Rectal smooth muscle tissue (tissue), 1 donor: ENCODE results near the gene CHAF1A.

Experiments used
- H3K27ac ChIP-seq: one replicate; pipeline ENCODE4 v1.7.0; 2013; ENCODE audit warnings: low read depth, low read length, inconsistent platforms
- H3K27me3 ChIP-seq: one replicate; pipeline ENCODE4 v1.7.0; 2013; ENCODE audit warnings: low read length; ENCODE audit not compliant: control insufficient read depth, insufficient read depth
- H3K36me3 ChIP-seq: one replicate; pipeline ENCODE4 v1.7.0; 2013; ENCODE audit warnings: low read length; ENCODE audit not compliant: control insufficient read depth, insufficient read depth
- H3K4me1 ChIP-seq: one replicate; pipeline ENCODE4 v1.7.0; 2013; ENCODE audit warnings: low read length; ENCODE audit not compliant: control insufficient read depth, insufficient read depth
- H3K4me3 ChIP-seq: one replicate; pipeline ENCODE4 v1.7.0; 2013; ENCODE audit warnings: low read length
- H3K9ac ChIP-seq: one replicate; pipeline ENCODE4 v1.7.0; 2013; ENCODE audit warnings: low read length

Gene CHAF1A

DNA sequence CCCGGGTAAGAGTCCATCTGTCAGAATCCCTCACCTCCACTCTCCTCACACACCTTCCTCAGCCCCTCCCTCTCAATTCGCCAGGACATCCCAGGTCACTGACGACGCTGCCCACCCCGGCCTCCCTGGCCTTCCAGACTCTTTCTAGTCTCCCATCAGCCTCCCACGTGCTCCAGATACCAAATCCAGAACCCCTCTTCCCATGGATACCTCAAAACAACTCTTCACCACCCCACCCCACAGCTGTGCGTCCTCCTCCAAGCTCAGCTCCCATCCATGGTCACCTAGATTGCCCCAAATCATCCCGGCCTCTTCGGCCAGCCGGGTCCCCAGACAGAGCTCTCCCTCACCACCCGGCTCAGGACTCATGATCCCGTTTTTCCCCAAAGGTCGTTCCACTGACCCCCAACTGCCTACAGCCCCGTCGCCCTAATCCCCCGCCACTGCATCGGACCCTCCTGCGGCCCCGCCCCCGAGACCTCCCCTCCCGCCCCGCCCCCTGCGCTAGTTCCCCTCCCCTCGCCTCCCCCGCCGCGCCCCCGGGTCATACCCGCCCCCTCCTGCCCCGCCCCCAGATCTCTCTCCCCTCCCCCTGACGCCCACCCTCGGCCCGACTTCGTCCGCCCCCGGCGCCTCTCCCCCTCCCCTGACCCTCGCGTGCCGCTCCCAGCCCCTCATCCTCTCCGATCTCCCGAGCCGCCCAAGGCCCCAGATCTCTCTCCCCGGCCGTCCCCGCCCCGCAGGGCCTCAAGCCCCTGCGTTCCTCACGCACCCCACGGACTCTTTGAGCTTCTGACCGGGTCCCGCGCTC lies 54.6 kb downstream of the CHAF1A start:
- H3K4me3 ChIP-seq: peak overlapping the region; percentile 83
- peak overlapping the region; percentile 82 for H3K27ac ChIP-seq
- H3K36me3 ChIP-seq: peaks cover 15% of the 10 kb centered on the region
- H3K27me3 ChIP-seq: no peaks in the 10 kb centered on the region
- peaks cover 11% of the 10 kb centered on the region for H3K4me1 ChIP-seq
- H3K9ac ChIP-seq: peak overlapping the region; percentile 2

DNA sequence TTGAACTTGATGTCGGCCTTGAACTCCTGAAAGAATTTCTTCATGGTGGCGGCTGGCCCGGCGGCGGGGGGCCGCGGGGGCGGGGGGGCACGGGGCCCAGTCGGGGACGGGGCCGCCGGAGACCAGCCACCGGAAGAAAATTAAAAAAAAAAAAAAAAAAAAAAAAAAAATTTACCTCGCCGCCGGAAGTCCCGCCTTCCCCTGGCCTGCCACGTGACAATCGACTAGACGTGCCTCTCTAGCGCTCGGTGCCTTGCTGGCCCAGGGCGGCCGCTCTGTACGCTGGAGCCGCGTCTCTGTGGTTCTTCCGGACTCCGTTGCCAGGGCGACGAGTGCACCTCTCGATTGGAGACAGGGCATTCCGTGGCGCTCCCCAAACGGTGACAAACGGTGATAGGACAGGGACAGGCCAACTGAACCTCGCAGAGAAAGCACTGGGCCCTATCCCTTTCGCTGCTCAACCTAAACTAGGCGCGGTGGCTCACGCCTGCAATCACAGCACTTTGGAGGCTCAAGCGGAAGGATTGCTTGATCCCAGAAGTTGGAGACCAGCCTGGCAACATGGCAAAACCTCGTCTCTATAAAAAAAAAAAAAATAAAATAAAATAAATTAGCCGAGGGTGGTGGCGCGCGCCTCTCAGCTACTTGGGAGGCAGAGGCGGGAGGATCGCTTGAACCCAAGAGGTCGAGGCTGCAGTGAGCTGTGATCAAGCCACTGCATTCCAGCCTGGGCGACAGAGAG lies 55.4 kb downstream of the CHAF1A start, which contains the start of gene UBXN6:
Gene UBXN6 (minus strand): TSS at position 141 of the 742 bp plus-strand sequence. CDS start 97 bp downstream, at position 44.
- no peaks in the 10 kb centered on the region for H3K27me3 ChIP-seq
- peak within 1 kb of the TSS; percentile 82 for H3K27ac ChIP-seq
- H3K36me3 ChIP-seq: peaks cover 12% of the 10 kb centered on the region
- H3K9ac ChIP-seq: peak within 1 kb of the TSS; percentile 2
- peaks cover 11% of the 10 kb centered on the region for H3K4me1 ChIP-seq
- H3K4me3 ChIP-seq: peak within 1 kb of the TSS; percentile 84

DNA sequence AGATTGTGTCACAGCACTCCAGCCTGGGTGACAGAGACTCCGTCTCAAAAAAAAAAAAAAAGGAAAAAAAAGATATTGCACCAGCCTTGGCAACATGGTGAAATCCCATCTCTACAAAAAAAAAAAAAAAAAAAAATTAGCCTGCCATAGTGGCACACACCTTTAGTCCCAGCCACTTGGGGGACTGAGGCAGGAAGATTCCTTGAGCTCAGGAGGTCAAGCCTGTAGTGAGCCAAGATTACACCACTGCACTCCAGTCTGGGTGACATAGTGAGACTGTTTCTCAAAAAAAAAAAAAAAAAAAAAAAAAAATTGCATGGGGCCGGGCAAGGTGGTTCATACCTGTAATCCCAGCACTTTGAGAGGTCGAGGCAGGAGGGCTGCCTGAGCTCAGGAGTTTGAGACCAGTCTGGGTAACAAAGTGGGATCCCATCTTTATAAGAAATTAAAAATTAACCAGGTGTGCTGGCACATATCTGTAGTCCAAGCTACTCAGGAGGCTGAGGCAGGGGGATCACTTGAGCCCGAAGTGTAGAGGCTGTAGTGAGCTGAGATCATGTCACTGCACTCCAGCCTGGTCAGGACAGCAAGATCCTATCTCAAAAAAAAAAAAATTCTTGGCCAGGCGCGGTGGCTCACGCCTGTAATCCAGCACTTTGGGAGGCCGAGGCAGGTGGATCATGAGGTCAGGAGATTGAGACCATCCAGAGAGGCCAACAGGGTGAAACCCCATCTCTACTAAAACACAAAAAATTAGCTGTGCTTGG lies 62.6 kb downstream of the CHAF1A start:
- no peaks in the 10 kb centered on the region for H3K27me3 ChIP-seq
- no peak overlapping the region for H3K27ac ChIP-seq
- H3K9ac ChIP-seq: no peak overlapping the region
- no peak overlapping the region for H3K4me3 ChIP-seq
- H3K4me1 ChIP-seq: no peaks in the 10 kb centered on the region
- H3K36me3 ChIP-seq: no peaks in the 10 kb centered on the region

DNA sequence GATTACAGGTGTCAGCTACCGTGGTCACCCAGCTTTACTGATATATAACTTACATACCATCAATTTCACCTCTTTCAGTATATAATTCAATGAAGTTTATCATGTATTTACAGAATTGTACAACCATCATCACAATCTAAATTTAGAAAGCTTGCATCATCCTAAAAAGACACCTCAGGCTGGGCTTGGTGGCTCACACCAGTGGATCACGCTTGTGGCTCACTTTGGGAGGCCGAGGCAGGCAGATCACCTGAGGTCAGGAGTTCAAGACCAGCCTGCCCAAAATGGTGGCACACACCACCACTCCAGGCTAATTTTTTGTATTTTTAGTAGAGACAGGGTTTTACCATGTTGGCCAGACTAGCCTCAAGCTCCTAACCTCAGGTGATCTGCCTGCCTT lies 65.4 kb downstream of the CHAF1A start:
- Histone ChIP-seq H3K9ac (no peak overlapping the region), H3K4me1 (no peaks in the 10 kb centered on the region), H3K4me3 (no peak overlapping the region), H3K36me3 (no peaks in the 10 kb centered on the region), H3K27me3 (no peaks in the 10 kb centered on the region), H3K27ac (no peak overlapping the region)

GRCh38 chr19:4471403-4472173 lies 69.1 kb downstream of the CHAF1A start:
- Histone ChIP-seq H3K4me3 (peak overlapping the region; percentile 78), H3K36me3 (peaks cover 2% of the 10 kb centered on the region), H3K27me3 (no peaks in the 10 kb centered on the region), H3K4me1 (peaks cover 7% of the 10 kb centered on the region), H3K9ac (peak overlapping the region; percentile 62), H3K27ac (peak overlapping the region; percentile 91)

DNA sequence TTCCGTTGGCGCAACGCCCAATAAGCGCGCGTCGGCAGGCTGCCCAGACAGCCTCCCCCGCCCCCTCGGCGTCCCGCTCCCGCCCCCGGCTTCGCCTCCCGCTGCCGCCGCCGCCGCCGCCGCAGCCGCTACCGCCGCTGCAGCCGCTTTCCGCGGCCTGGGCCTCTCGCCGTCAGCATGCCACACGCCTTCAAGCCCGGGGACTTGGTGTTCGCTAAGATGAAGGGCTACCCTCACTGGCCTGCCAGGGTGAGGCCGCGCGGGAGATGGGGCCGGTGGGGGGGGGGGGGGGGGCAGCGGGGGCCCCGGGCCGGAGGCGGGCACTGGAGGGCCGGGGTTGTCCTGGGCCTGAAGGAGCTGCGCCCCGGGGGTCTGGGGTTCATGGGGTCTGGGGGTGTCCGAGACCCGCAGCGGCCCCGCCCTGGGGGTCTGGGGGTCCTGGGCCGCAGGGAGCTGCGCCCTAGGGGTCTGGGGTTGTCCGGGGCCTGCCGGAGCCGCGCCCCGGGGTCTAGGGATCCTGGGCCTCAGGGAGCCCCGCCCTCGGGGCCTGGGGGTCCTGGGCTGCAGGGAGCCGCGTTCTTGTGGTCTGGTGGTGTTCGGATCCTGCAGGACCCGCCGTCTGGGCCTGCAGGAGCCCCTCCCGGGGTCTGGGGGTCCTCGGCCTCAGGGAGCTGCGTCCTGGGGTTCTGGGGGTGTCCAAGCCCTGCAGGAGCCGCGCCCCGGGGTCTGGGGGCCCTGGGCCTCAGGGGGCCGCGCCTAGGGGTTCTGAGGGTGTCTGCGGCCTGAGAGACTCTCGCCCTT lies 69.9 kb downstream of the CHAF1A start, which contains the start of gene HDGFL2:
Gene HDGFL2 (plus strand): TSS at position 124 of the 801 bp plus-strand sequence. CDS start 54 bp downstream, at position 178.
- peaks cover 3% of the 10 kb centered on the region for H3K36me3 ChIP-seq
- H3K4me3 ChIP-seq: peak within 1 kb of the TSS; percentile 78
- peak within 1 kb of the TSS; percentile 62 for H3K9ac ChIP-seq
- H3K27me3 ChIP-seq: no peaks in the 10 kb centered on the region
- H3K27ac ChIP-seq: peak within 1 kb of the TSS; percentile 91
- peaks cover 7% of the 10 kb centered on the region for H3K4me1 ChIP-seq

- Histone ChIP-seq H3K27ac (peak overlapping the region; percentile 7), H3K9ac (peak overlapping the region; percentile 21), H3K4me3 (peak overlapping the region; percentile 73), H3K36me3 (peaks cover 3% of the 10 kb centered on the region), H3K27me3 (no peaks in the 10 kb centered on the region), H3K4me1 (peaks cover 7% of the 10 kb centered on the region)
These were observed 70.7 kb downstream of the CHAF1A start for GRCh38 chr19:4473011-4473762.

- no peak overlapping the region for H3K27ac ChIP-seq
- H3K9ac ChIP-seq: no peak overlapping the region
These were observed 71.5 kb downstream of the CHAF1A start for GRCh38 chr19:4473763-4474513.

GRCh38 chr19:4474514-4475022 lies 72.1 kb downstream of the CHAF1A start:
- Histone ChIP-seq H3K4me3 (peak overlapping the region; percentile 54), H3K36me3 (peaks cover 3% of the 10 kb centered on the region), H3K27ac (no peak overlapping the region), H3K27me3 (no peaks in the 10 kb centered on the region), H3K9ac (no peak overlapping the region), H3K4me1 (peaks cover 7% of the 10 kb centered on the region)

More at GRCh38 chr19:4473763-4474513, 71.5 kb downstream of the CHAF1A start:
- Histone ChIP-seq H3K27me3 (no peaks in the 10 kb centered on the region), H3K4me1 (peaks cover 7% of the 10 kb centered on the region), H3K36me3 (peaks cover 3% of the 10 kb centered on the region), H3K4me3 (peak overlapping the region; percentile 54)
